ENCODE measurements around the gene LPP. TPM values are rescaled to one million over a fixed set of nuclear protein-coding genes. Genes with fewer than 3 reads are reported as not detected.
A peak's percentile ranks its signal among the peaks of the same experiment; 100 is the strongest.

Gene LPP
- total RNA-seq, 1 donor from 2014 or later: 222 TPM

DNA sequence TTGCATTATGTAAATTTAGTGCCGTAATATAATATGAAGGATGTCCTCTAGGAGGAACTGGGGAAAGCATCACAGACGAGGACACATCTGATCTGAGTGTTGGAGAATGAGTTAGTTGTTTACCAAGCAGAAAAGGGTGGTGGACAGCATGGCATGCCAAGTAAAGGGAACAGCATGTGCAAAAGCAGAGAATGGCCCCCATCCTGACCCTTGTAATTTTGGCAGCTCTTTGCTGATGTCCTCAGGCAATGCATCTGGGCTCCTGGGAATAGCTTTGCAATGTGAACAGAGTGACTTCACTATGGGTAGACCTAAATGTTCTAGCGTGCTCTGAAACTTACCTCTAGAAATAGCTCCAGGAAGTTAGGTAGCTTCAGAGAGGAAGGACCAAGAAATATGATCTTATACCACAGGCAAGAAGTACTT is 263.3 kb downstream of the LPP start:
- Histone ChIP-seq H4K20me1 (ENCODE audit: insufficient read depth, low read length) (peaks cover 44% of the 10 kb centered on the region), H3K9me3 (ENCODE audit: insufficient read depth, low read depth, low read length) (no peaks in the 10 kb centered on the region), H3K4me1 (ENCODE audit: insufficient read depth, low read length) (peaks cover 19% of the 10 kb centered on the region), H3K4me3 (ENCODE audit: insufficient read depth, low read depth, low read length) (no peak overlapping the region), H3K4me2 (ENCODE audit: low read length) (no peak overlapping the region), H3K9ac (ENCODE audit: low read length) (no peak overlapping the region), H2AFZ (ENCODE audit: low read depth, low read length) (no peak overlapping the region), H3K79me2 (ENCODE audit: insufficient read depth, low read length) (peaks cover 77% of the 10 kb centered on the region), H3K27ac (ENCODE audit: low read depth, low read length) (no peak overlapping the region), H3K36me3 (ENCODE audit: insufficient read depth, low read length) (no peaks in the 10 kb centered on the region), H3K27me3 (ENCODE audit: insufficient read depth, low read length) (no peaks in the 10 kb centered on the region)
- peaks cover 21% of the 10 kb centered on the region for H3K4me1 Mint-ChIP-seq (ENCODE audit: low read depth, unreplicated experiment)
- TF ChIP-seq EZH2 (IDR thresholded peaks at IDR 0.05; ENCODE audit: insufficient read depth, low read length): no peak
- TF ChIP-seq, protein P1, sequence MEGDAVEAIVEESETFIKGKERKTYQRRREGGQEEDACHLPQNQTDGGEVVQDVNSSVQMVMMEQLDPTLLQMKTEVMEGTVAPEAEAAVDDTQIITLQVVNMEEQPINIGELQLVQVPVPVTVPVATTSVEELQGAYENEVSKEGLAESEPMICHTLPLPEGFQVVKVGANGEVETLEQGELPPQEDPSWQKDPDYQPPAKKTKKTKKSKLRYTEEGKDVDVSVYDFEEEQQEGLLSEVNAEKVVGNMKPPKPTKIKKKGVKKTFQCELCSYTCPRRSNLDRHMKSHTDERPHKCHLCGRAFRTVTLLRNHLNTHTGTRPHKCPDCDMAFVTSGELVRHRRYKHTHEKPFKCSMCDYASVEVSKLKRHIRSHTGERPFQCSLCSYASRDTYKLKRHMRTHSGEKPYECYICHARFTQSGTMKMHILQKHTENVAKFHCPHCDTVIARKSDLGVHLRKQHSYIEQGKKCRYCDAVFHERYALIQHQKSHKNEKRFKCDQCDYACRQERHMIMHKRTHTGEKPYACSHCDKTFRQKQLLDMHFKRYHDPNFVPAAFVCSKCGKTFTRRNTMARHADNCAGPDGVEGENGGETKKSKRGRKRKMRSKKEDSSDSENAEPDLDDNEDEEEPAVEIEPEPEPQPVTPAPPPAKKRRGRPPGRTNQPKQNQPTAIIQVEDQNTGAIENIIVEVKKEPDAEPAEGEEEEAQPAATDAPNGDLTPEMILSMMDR (IDR thresholded peaks at IDR 0.05; ENCODE audit: insufficient read depth, low read depth, low read length): no peak
- FAIRE-seq (no peak), DNase-seq (ENCODE audit: low read depth) (no peak)
- H3K27me3 Mint-ChIP-seq (ENCODE audit: low read depth, unreplicated experiment): no peaks in the 10 kb centered on the region
- no peak overlapping the region for H3K4me3 Mint-ChIP-seq (ENCODE audit: unreplicated experiment)
- H3K36me3 Mint-ChIP-seq (ENCODE audit: low read depth, unreplicated experiment): peaks cover 9% of the 10 kb centered on the region
- no peak overlapping the region for H3K27ac Mint-ChIP-seq (ENCODE audit: unreplicated experiment)
- no peaks in the 10 kb centered on the region for H3K9me3 Mint-ChIP-seq (ENCODE audit: unreplicated experiment)

- no peak overlapping the region for H3K27ac Mint-ChIP-seq (ENCODE audit: unreplicated experiment)
- Histone ChIP-seq H3K9me3 (ENCODE audit: insufficient read depth, low read depth, low read length) (no peaks in the 10 kb centered on the region), H3K27me3 (ENCODE audit: insufficient read depth, low read length) (no peaks in the 10 kb centered on the region), H4K20me1 (ENCODE audit: insufficient read depth, low read length) (peaks cover 48% of the 10 kb centered on the region), H3K27ac (ENCODE audit: low read depth, low read length) (no peak overlapping the region), H2AFZ (ENCODE audit: low read depth, low read length) (no peak overlapping the region), H3K9ac (ENCODE audit: low read length) (no peak overlapping the region), H3K4me1 (ENCODE audit: insufficient read depth, low read length) (peaks cover 19% of the 10 kb centered on the region), H3K4me3 (ENCODE audit: insufficient read depth, low read depth, low read length) (no peak overlapping the region), H3K79me2 (ENCODE audit: insufficient read depth, low read length) (peaks cover 77% of the 10 kb centered on the region), H3K4me2 (ENCODE audit: low read length) (no peak overlapping the region), H3K36me3 (ENCODE audit: insufficient read depth, low read length) (no peaks in the 10 kb centered on the region)
- H3K27me3 Mint-ChIP-seq (ENCODE audit: low read depth, unreplicated experiment): no peaks in the 10 kb centered on the region
- no peaks in the 10 kb centered on the region for H3K9me3 Mint-ChIP-seq (ENCODE audit: unreplicated experiment)
- H3K4me1 Mint-ChIP-seq (ENCODE audit: low read depth, unreplicated experiment): peaks cover 21% of the 10 kb centered on the region
- H3K36me3 Mint-ChIP-seq (ENCODE audit: low read depth, unreplicated experiment): peaks cover 9% of the 10 kb centered on the region
- DNase-seq (ENCODE audit: low read depth) (no peak), FAIRE-seq (no peak)
- no peak overlapping the region for H3K4me3 Mint-ChIP-seq (ENCODE audit: unreplicated experiment)
- no peak for TF ChIP-seq EZH2 (IDR thresholded peaks at IDR 0.05; ENCODE audit: insufficient read depth, low read length)
- TF ChIP-seq, protein P1 (IDR thresholded peaks at IDR 0.05; ENCODE audit: insufficient read depth, low read depth, low read length): no peak
These were observed 263.8 kb downstream of the LPP start for GRCh38 chr3:188417766-188418165.

- Histone ChIP-seq H3K9me3 (ENCODE audit: insufficient read depth, low read depth, low read length) (no peaks in the 10 kb centered on the region), H3K4me3 (ENCODE audit: insufficient read depth, low read depth, low read length) (no peak overlapping the region), H3K27ac (ENCODE audit: low read depth, low read length) (peak overlapping the region; percentile 53), H3K36me3 (ENCODE audit: insufficient read depth, low read length) (no peaks in the 10 kb centered on the region), H3K9ac (ENCODE audit: low read length) (no peak overlapping the region), H3K79me2 (ENCODE audit: insufficient read depth, low read length) (peaks cover 78% of the 10 kb centered on the region), H3K4me1 (ENCODE audit: insufficient read depth, low read length) (peaks cover 16% of the 10 kb centered on the region), H3K27me3 (ENCODE audit: insufficient read depth, low read length) (no peaks in the 10 kb centered on the region), H4K20me1 (ENCODE audit: insufficient read depth, low read length) (peaks cover 54% of the 10 kb centered on the region), H3K4me2 (ENCODE audit: low read length) (peak overlapping the region; percentile 51), H2AFZ (ENCODE audit: low read depth, low read length) (no peak overlapping the region)
- DNase-seq (ENCODE audit: low read depth): peak; percentile 89
- FAIRE-seq: peak; percentile 87
- peak overlapping the region; percentile 64 for H3K27ac Mint-ChIP-seq (ENCODE audit: unreplicated experiment)
- H3K4me3 Mint-ChIP-seq (ENCODE audit: unreplicated experiment): no peak overlapping the region
- H3K4me1 Mint-ChIP-seq (ENCODE audit: low read depth, unreplicated experiment): peaks cover 14% of the 10 kb centered on the region
- peaks cover 5% of the 10 kb centered on the region for H3K9me3 Mint-ChIP-seq (ENCODE audit: unreplicated experiment)
- peaks cover 11% of the 10 kb centered on the region for H3K36me3 Mint-ChIP-seq (ENCODE audit: low read depth, unreplicated experiment)
- H3K27me3 Mint-ChIP-seq (ENCODE audit: low read depth, unreplicated experiment): no peaks in the 10 kb centered on the region
- TF ChIP-seq EZH2 (IDR thresholded peaks at IDR 0.05; ENCODE audit: insufficient read depth, low read length): no peak
- TF ChIP-seq, protein P1 (IDR thresholded peaks at IDR 0.05; ENCODE audit: insufficient read depth, low read depth, low read length): no peak
These were observed 267.3 kb downstream of the LPP start for GRCh38 chr3:188421151-188421821.
